Natural killer cell treated with Interleukin-12 subunit alpha and Interleukin-12 subunit beta and Interleukin-15 and Interleukin-18, amount 100 ng/mL, for 72 hours (primary cell): Measurements from ENCODE around the gene FAM20C. TPM values are rescaled to one million over a fixed set of nuclear protein-coding genes. Genes with fewer than 3 reads are reported as not detected.
"Not testable (repeated sequence)": the region's sequence is repeated elsewhere in the genome, so short reads cannot be mapped to it uniquely, and the experiment has no call there.

Experiments
- ATAC-seq, 2 donors: fragments of 150-1000 bp; cut with Tn5 transposase in 1 of 2; sonication (Bioruptor Pico), chemical (Tn5 transposase) in 1 of 2; 2 replicates each; pipeline ENCODE4 v1.10.0; 2021
- DNase-seq: peaks from one replicate; pipeline ENCODE4 v3.0.0; 2022; ENCODE audit warnings: low spot score
- H3K27ac Mint-ChIP-seq, 2 donors: 1 replicate in 1 of 2; 2 replicates in 1 of 2; pipeline ENCODE4 v1.8.0; 2022; ENCODE audit warnings: mixed read lengths in 2 of 2, mild to moderate bottlenecking in 1 of 2, moderate library complexity in 1 of 2
- H3K27me3 Mint-ChIP-seq, 2 donors: 1 replicate in 1 of 2; 2 replicates in 1 of 2; pipeline ENCODE4 v1.8.0; 2022; ENCODE audit warnings: mixed read lengths in 2 of 2
- H3K36me3 Mint-ChIP-seq: one replicate; pipeline ENCODE4 v1.8.0; 2022; ENCODE audit warnings: mixed read lengths
- H3K4me1 Mint-ChIP-seq, 2 donors: 1 replicate in 1 of 2; 2 replicates in 1 of 2; pipeline ENCODE4 v1.8.0; 2022; ENCODE audit warnings: low read depth in 2 of 2, mixed read lengths in 2 of 2, mild to moderate bottlenecking in 1 of 2
- H3K4me3 Mint-ChIP-seq: one replicate; pipeline ENCODE4 v1.8.0; 2022; ENCODE audit warnings: mixed read lengths
- H3K9me3 Mint-ChIP-seq: 2 replicates; pipeline ENCODE4 v1.8.0; 2022; ENCODE audit warnings: mixed read lengths
- total RNA-seq, 2 donors: library from RNA; stranded (reverse); gene quantifications; one replicate each; pipeline ENCODE4 v1.2.3, GENCODE V29; 2022

Gene FAM20C
- total RNA-seq, 2 donors from 2014 or later = 0.62 to 0.98 TPM

DNA sequence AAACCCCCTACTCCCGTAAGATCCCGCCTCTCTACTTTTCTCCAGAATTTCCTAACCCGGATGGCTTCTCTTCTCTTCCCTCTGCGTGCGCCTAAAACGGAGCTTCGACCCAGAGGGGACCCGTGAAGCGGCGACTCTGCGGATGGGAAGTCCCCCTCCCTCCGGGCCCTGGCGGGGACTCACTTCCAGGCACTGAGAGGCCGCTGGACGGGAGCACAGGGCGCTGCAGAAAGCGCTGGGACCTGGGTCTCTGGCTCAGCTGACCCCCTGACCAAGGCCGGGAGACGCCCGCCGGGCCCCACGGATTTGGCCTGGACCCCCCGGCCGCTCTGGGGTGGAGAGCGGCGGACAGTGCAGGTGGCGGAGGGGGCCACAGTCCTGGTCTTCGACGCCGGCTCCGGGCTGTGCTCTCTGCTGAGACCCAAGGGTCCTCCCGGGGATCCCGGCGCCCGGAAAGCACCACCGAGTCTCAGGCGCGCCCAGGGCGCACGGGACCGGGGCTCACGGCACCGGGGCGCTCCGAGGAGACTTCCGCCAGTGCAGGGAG lies 96.9 kb downstream of the FAM20C start:
- H3K4me1 Mint-ChIP-seq = no peaks in the 10 kb centered on the region
- no peaks in the 10 kb centered on the region for H3K9me3 Mint-ChIP-seq
- H3K36me3 Mint-ChIP-seq = no peaks in the 10 kb centered on the region
- peaks cover 17 to 20% of the 10 kb centered on the region in 2 donors for H3K27me3 Mint-ChIP-seq
- no peak overlapping the region for H3K4me3 Mint-ChIP-seq
- DNase-seq (no peak), ATAC-seq (no peak)
- H3K27ac Mint-ChIP-seq = no peak overlapping the region

DNA sequence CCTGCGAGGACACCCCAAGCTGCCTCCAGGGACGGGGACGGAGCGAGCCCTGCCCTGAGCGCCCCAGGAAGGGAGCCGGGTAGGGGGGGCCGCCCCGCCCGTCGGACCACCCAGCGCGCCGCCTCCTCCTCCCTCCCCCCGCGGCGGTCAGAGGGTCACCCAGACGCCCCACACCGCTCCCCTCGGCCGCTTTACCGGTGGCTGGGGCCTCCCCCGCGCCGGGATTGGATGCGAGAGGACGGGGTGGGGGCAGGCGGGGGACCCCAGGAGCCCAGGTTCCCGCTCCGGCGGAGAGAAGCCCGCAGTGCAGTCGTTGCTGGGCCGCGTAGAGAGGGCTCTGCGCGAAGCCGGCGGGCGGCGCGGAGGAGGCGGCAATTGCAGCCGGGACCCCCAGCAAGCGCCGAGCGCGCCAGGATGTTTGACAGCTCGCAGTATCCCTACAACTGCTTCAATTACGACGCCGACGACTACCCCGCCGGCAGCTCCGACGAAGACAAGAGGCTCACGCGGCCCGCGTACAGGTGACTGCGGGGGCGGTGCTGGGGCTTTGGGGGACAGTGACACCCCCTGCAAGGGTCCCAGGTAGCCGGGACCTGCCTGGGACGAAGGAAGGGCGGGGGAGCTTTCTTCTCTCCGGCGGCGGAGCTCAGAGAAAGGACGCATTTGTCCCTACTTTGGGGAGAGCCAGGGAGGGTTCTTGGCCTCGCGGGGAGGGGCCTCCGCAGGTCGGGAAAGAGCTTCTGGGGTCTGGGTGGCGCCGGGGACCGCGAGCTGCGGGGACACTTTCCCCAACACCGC lies 97.6 kb downstream of the FAM20C start, which contains the start of gene FOXL3:
FOXL3 (plus strand) TSS at position 415 of the 798 bp plus-strand sequence; CDS start at position 415, 0 bp downstream.
- Mint-ChIP-seq H3K36me3 (no peaks in the 10 kb centered on the region), H3K27ac (no peak within 1 kb of the TSS), H3K4me1 (no peaks in the 10 kb centered on the region), H3K4me3 (no peak within 1 kb of the TSS), H3K9me3 (no peaks in the 10 kb centered on the region), H3K27me3 (peaks cover 17 to 20% of the 10 kb centered on the region in 2 donors)
- ATAC-seq = no peak
- DNase-seq = no peak

DNA sequence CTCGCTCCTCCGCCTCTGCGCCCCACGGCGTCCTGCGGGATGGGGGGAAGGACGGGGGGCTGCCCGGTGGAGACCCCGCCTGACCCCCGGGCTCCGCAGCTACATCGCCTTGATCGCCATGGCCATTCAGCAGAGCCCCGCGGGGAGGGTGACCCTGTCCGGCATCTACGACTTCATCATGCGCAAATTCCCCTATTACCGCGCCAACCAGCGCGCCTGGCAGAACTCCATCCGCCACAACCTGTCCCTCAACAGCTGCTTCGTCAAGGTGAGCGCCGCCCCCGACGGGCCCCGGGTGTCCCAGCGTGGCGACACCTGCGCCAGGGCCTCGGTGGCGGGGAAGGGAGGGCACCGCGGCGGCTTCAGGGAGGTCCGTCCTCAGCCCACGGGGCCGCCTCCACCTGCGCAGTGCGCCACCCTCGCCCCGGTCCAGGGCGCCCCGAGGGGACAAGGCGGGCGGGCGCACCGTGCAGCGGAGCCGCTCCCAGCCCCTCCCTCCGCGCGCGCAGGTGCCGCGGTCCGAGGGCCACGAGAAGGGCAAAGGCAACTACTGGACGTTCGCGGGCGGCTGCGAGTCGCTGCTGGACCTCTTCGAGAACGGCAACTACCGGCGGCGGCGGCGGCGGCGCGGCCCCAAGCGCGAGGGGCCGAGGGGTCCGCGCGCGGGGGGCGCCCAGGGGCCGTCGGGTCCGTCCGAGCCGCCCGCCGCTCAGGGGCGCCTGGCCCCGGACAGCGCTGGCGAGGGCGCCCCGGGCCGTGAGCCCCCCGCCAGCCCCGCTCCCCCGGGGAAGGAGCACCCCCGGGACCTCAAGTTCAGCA lies 98.4 kb downstream of the FAM20C start:
- H3K27ac Mint-ChIP-seq = no peak overlapping the region
- no peaks in the 10 kb centered on the region for H3K36me3 Mint-ChIP-seq
- H3K4me1 Mint-ChIP-seq = no peaks in the 10 kb centered on the region
- H3K27me3 Mint-ChIP-seq = peaks cover 11 to 20% of the 10 kb centered on the region in 2 donors
- H3K4me3 Mint-ChIP-seq = no peak overlapping the region
- H3K9me3 Mint-ChIP-seq = no peaks in the 10 kb centered on the region
- DNase-seq (no peak), ATAC-seq (no peak)

DNA sequence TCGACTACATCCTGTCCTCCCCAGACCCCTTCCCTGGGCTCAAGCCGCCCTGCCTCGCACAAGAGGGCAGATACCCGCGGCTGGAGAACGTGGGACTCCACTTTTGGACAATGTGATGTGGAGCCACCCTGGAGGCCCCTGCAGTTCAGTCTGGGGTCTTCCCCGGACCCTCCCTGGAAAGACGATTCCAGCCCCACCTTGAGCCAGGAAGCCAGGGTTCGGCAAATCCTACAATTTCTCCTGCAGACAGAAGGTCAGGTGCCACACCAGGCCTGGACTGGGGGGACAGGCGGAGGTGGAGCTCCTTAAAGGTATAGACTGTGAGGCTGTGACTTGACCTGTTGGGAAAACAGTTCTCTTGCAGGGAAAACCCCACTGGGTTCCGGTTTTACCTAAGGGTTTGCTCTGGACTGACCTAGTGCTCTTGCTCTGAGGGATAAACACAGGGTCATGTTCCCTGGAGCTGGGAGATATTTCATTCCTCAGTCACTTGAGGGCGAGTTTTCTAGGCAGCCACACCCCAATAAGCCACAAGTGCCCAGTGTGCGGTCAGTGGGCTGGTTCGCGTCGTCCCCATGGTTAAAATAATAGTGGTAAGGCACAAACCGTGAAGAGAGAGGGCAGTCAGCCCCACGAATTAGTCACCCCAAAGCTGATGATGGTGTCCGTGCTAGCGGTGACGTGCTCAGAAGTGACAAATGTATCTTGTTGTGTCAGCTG lies 99.2 kb downstream of the FAM20C start:
- DNase-seq = no peak
- Mint-ChIP-seq H3K4me3 (no peak overlapping the region), H3K27me3 (peaks cover 11 to 20% of the 10 kb centered on the region in 2 donors), H3K4me1 (no peaks in the 10 kb centered on the region), H3K27ac (no peak overlapping the region), H3K36me3 (no peaks in the 10 kb centered on the region), H3K9me3 (no peaks in the 10 kb centered on the region)
- ATAC-seq = no peak

DNA sequence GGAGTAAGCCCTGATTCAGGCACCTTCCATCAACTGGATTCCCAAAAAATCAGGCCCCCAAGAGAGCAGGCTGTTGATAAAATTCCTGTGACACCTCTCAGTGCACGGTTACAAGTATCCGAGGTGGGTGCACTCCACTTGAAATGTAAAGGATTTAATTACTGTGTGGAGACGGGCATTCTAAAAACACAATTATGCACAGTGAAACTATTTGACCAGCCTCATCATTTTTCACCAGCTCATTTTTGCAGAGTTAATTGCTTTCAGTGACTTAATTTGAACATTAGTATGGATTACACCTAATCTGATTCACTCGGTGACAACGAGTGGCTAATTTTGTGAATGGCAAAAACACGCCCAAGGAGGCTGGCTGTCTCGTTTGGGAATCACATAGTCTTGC lies 99.9 kb downstream of the FAM20C start:
- Mint-ChIP-seq H3K9me3 (no peaks in the 10 kb centered on the region), H3K4me1 (no peaks in the 10 kb centered on the region), H3K27ac (no peak overlapping the region), H3K4me3 (no peak overlapping the region), H3K27me3 (peaks cover 11 to 17% of the 10 kb centered on the region in 2 donors), H3K36me3 (no peaks in the 10 kb centered on the region)
- no peak for ATAC-seq
- no peak for DNase-seq

DNA sequence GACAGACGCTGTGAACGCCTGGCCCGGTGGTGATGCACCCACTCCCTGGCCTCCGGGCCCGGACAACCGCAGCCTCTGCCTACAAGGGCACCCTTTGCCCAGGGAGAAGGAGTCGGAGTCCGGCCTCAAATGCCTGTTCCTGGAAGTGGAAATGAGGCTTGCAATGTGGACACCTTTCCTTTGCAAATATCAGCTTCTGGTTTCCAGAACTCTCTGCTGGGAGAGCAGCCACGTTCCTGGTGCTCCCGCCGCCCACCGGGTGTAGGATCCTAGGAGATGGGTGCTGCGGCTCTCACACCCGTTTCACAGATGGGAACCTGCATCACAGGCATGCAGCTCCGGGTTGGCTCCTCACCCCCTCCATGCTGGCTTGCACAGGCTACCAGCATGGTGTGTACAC lies 100.5 kb downstream of the FAM20C start:
- H3K4me3 Mint-ChIP-seq = no peak overlapping the region
- ATAC-seq = no peak
- H3K4me1 Mint-ChIP-seq = no peaks in the 10 kb centered on the region
- no peak overlapping the region for H3K27ac Mint-ChIP-seq
- H3K9me3 Mint-ChIP-seq = no peaks in the 10 kb centered on the region
- no peak for DNase-seq
- H3K27me3 Mint-ChIP-seq = peaks cover 9 to 11% of the 10 kb centered on the region in 2 donors
- H3K36me3 Mint-ChIP-seq = no peaks in the 10 kb centered on the region

DNA sequence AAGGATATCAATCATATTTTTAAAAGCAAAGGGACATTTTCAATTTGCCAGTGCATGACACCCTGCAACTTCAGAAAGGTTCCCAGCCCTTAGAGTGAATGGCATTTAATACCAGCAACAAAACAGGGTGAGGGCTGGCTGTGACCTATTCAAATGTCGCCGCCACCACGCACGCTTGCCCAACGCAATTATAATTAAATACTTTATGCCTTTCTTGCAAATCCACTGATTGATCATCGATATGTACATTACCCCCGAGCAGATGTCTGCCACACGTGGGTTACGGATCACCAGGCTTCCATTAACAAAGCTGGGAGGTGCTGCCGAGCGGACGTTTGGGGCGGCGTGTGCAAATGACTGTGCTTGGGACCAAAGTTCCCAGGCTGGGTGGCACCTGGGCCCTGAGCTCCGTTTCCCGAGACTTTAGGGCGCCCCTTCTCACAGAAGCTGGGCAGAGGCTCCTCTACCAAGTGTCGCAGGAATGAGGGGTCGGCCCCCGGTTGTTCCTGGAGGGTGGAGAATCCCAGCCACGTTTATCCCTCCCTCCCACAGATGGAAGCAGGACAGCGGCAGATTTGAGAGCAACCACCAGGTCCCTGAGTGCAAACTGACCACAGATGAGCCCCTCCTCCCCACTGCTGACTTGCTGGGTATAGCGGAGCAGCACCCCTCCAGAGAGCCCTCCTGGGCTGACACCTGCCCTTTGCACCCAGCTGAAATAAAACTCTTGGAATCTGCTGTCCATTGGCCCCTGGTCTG lies 101.5 kb downstream of the FAM20C start:
- no peak for DNase-seq
- ATAC-seq = no peak
- Mint-ChIP-seq H3K4me3 (no peak overlapping the region), H3K27ac (no peak overlapping the region), H3K36me3 (no peaks in the 10 kb centered on the region), H3K27me3 (peaks cover 7 to 8% of the 10 kb centered on the region in 2 donors), H3K4me1 (no peaks in the 10 kb centered on the region), H3K9me3 (no peaks in the 10 kb centered on the region)

DNA sequence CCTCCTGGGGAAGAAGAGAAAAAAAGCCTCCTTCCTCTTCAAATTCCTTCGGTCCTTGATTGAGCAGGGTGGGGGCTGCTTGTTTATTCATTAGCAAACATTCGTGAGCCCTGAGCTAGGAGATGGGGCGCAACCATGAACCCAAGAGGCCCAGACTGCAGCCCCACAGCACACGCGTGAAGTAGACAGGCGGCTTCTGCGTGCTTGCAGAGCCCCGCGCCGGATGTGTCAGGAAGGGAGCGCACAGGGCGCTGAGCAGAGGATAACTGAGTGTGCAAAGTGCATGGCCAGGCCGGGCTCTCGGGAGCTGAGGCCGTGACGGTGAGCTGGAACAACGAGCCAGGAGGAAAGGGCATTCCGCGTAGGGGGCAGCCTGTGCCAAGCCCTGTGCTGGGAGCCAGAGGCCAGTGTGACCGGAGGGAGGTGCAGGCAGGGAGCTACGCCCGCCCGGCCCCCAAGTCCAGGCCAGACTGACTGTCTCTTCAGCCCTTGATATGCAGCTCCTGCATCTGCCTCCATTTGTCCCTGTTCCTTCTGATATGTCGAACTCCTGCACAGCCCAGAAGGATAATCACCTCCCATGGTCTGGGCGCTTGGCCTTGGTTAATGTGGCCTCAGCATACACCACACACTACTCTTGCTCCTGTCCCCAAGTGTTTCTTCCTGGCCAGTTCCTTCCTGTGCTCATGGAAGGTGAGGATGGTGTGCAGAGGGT lies 102.2 kb downstream of the FAM20C start:
- DNase-seq (no peak), ATAC-seq (peak in 1 of 2 donors; percentile 4)
- peaks cover 4 to 7% of the 10 kb centered on the region in 2 donors for H3K27me3 Mint-ChIP-seq
- H3K4me3 Mint-ChIP-seq = no peak overlapping the region
- H3K36me3 Mint-ChIP-seq = no peaks in the 10 kb centered on the region
- H3K4me1 Mint-ChIP-seq = no peaks in the 10 kb centered on the region
- H3K27ac Mint-ChIP-seq = no peak overlapping the region
- H3K9me3 Mint-ChIP-seq = no peaks in the 10 kb centered on the region

DNA sequence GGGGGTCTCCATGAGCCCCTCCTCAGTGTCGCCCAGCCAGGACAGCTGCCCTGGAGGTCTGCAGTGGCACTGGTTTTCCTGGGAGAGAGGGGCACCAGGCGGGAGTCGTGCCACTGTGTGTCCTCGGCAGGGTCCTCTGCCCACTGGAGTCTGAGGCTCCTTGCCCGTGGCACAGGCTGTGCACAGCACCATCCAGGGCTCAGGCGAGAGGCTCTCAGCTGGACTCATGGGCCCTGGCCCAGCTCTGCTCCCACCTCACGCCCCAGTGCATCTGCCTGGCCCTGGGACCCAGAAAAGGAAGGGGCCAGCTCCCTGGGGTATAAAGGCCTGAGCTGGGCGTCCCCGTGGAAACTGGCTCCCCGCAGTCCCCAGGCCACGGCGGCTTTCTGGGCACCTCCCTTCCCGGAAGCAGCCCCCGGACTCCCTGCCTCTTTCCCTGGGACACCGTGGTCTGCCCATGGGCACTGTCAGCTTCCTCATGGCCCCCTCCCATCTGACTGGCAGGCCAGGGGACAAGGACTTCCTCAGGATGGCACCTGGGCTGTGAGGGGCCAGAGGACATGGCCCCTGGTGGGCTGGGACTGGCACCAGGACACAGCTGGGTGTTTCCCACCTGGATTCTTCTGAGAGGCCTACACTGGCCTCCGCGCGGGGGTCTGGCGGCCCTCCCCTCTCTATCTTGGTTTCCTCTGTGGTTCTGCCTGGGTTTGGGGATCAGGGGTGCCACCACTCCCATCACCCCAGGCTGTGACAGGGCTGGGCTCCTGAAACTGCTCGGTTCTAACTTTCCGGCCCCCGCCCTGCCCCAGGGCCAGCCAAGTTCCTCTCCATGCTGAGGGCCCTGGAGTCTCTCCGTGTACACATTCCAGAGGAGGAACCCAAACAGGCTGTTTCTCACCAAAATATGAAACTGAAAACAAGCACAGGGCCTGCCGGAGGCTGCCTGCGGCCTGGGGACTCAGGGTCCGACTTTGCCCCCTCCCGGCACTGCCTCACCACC lies 103.1 kb downstream of the FAM20C start:
- Mint-ChIP-seq H3K9me3 (no peaks in the 10 kb centered on the region), H3K27me3 (peaks cover 4 to 7% of the 10 kb centered on the region in 2 donors), H3K27ac (no peak overlapping the region), H3K4me3 (no peak overlapping the region), H3K4me1 (no peaks in the 10 kb centered on the region), H3K36me3 (no peaks in the 10 kb centered on the region)
- ATAC-seq = peak in 1 of 2 donors; percentile 12
- DNase-seq = no peak

DNA sequence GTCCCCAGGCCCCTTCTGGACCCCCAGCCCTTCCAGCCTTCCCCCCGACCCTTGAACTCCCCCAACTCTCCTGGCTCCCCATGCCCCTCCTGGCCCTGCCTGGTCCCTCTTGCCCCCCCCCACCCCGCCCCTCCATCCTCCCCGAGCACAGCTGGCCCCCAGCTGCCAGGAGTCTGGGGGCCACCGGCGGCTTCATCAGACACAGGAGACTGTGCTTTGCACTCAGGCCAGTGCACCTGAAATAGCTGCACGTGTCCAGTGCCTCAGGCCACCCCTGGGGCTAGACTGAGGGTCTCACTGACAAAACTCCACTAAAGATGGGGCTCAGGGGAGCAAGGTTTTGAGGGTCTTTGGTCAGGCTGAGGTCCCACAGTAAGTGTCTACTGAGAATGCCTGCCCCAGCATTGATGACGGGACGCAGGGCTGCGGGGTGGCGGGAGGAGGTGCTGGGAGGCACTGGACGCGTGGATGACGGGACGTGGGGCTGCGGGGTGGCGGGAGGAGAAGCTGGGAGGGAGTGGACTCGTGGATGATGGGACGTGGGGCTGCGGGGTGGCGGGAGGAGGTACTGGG lies 104.1 kb downstream of the FAM20C start:
- Mint-ChIP-seq H3K27me3 (peaks cover 4 to 7% of the 10 kb centered on the region in 2 donors), H3K4me3 (no peak overlapping the region), H3K27ac (no peak overlapping the region), H3K4me1 (no peaks in the 10 kb centered on the region), H3K36me3 (no peaks in the 10 kb centered on the region), H3K9me3 (no peaks in the 10 kb centered on the region)
- no peak for ATAC-seq
- no peak for DNase-seq

DNA sequence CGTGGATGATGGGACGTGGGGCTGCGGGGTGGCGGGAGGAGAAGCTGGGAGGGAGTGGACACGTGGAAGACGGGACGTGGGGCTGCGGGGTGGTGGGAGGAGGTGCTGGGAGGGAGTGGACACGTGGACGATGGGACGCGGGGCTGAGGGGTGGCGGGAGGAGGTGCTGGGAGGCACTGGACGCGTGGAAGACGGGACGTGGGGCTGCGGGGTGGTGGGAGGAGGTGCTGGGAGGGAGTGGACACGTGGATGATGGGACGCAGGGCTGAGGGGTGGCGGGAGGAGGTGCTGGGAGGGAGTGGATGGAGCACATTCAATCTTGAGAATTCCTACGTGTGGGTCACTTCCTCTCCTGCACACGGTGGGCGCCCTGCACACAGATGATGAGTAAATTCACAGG lies 104.8 kb downstream of the FAM20C start:
- H3K27me3 Mint-ChIP-seq, H3K4me1 Mint-ChIP-seq, H3K27ac Mint-ChIP-seq, H3K4me3 Mint-ChIP-seq, H3K36me3 Mint-ChIP-seq, H3K9me3 Mint-ChIP-seq, ATAC-seq: not testable (repeated sequence)
- DNase-seq = peak; percentile 42
